Naive thymus-derived CD4-positive, alpha-beta T cell (primary cell): Measurements from ENCODE around the gene PCDHB10. TPM values are rescaled to one million over a fixed set of nuclear protein-coding genes. Genes with fewer than 3 reads are reported as not detected.
"Not testable (repeated sequence)": the region's sequence is repeated elsewhere in the genome, so short reads cannot be mapped to it uniquely, and the experiment has no call there.

ENCODE experiments used
- ATAC-seq: fragments of 150-1000 bp; cut with Tn5 transposase; 2 replicates; pipeline ENCODE4 v1.10.0; 2021; ENCODE audit warnings: mild to moderate bottlenecking, moderate library complexity
- CTCF ChIA-PET: fragments of 350-600 bp; sonication (Branson Sonifier 250); formaldehyde crosslinking; loops from one replicate; lab custom pipeline; 2021; ENCODE audit warnings: antibody characterized with exemption; lab: Charles Lee
- POLR2A ChIA-PET: fragments of 350-600 bp; sonication (Branson Sonifier 250); formaldehyde crosslinking; loops from one replicate; lab custom pipeline; 2021; ENCODE audit warnings: antibody characterized with exemption, inconsistent platforms; lab: Charles Lee
- DNase-seq, 9 donors: peaks; one replicate each; pipeline versions ENCODE4 v3.0.0 to v3.0.0-alpha.2; 2020 to 2022; ENCODE audit warnings: mixed read lengths in 1 of 9
- H3K27ac ChIP-seq: one replicate; pipeline ENCODE4 v1.7.0; 2013; ENCODE audit warnings: mild to moderate bottlenecking, low read depth, low read length, moderate library complexity
- H3K27me3 ChIP-seq, 2 donors: one replicate each; pipeline ENCODE4 v1.7.0; 2013; ENCODE audit warnings: low read length in 2 of 2, mild to moderate bottlenecking in 2 of 2, moderate library complexity in 2 of 2; ENCODE audit not compliant: control insufficient read depth in 2 of 2, insufficient read depth in 2 of 2
- H3K36me3 ChIP-seq, 3 experiments: 1 replicate in 2 of 3; 2 replicates in 1 of 3; pipeline ENCODE4 v1.7.0; 2013; ENCODE audit warnings: low read length in 3 of 3, mild to moderate bottlenecking in 3 of 3, moderate library complexity in 1 of 3; ENCODE audit not compliant: insufficient read depth in 3 of 3, control insufficient read depth in 2 of 3
- H3K4me1 ChIP-seq, 2 donors: one replicate each; pipeline ENCODE4 v1.7.0; 2013; ENCODE audit warnings: low read length in 2 of 2, mild to moderate bottlenecking in 2 of 2, moderate library complexity in 1 of 2; ENCODE audit not compliant: control insufficient read depth in 2 of 2, insufficient read depth in 2 of 2
- H3K4me3 ChIP-seq: 2 replicates; pipeline ENCODE4 v1.7.0; 2013; ENCODE audit warnings: mild to moderate bottlenecking, low read length
- H3K9me3 ChIP-seq, 3 experiments: 1 replicate in 2 of 3; 2 replicates in 1 of 3; pipeline ENCODE4 v1.7.0; 2013; ENCODE audit warnings: low read length in 3 of 3; ENCODE audit not compliant: control insufficient read depth in 2 of 3
- H3K27ac Mint-ChIP-seq, 9 donors: one replicate each; pipeline ENCODE4 v1.8.0; 2020 to 2022; ENCODE audit warnings: mixed read lengths in 9 of 9, mild to moderate bottlenecking in 8 of 9, moderate library complexity in 5 of 9, inconsistent platforms in 2 of 9
- H3K27me3 Mint-ChIP-seq, 5 donors: one replicate each; pipeline ENCODE4 v1.8.0; 2021 to 2022; ENCODE audit warnings: mixed read lengths in 5 of 5, mild to moderate bottlenecking in 1 of 5
- H3K36me3 Mint-ChIP-seq, 5 donors: one replicate each; pipeline ENCODE4 v1.8.0; 2020 to 2022; ENCODE audit warnings: mixed read lengths in 5 of 5, mild to moderate bottlenecking in 3 of 5, inconsistent platforms in 1 of 5
- H3K4me1 Mint-ChIP-seq, 7 donors: one replicate each; pipeline ENCODE4 v1.8.0; 2020 to 2022; ENCODE audit warnings: mixed read lengths in 7 of 7, mild to moderate bottlenecking in 3 of 7, inconsistent platforms in 1 of 7
- H3K4me3 Mint-ChIP-seq, 10 donors: one replicate each; pipeline ENCODE4 v1.8.0; 2020 to 2022; ENCODE audit warnings: mild to moderate bottlenecking in 10 of 10, mixed read lengths in 10 of 10, moderate library complexity in 6 of 10, inconsistent platforms in 2 of 10
- H3K9me3 Mint-ChIP-seq, 11 donors: one replicate each; pipeline ENCODE4 v1.8.0; 2020 to 2022; ENCODE audit warnings: mixed read lengths in 11 of 11, mild to moderate bottlenecking in 4 of 11, inconsistent platforms in 1 of 11, moderate library complexity in 1 of 11
- intact Hi-C, 2 donors: fragments of 100-400 bp; cut with micrococcal nuclease; formaldehyde crosslinking; loops; one replicate each; pipeline ENCODE4 v1.15.1; 2023
- polyA plus RNA-seq, 2 donors: library from polyadenylated mRNA; unstranded; fragments of 300-500 nt; fragmentation: Illumina TruSeq; gene quantifications; one replicate each; pipeline ENCODE4 v1.2.3, GENCODE V29; 2021
- total RNA-seq, 6 experiments: library from RNA in 5 of 6; stranded (reverse) in 5 of 6; gene quantifications; 1 replicate in 5 of 6; 2 replicates in 1 of 6; pipeline ENCODE4 v1.2.3 and lab custom pipeline; 2021 to 2026

PCDHB10 gene
- total and polyA plus RNA-seq, 7 experiments from 2014 or later = 0.12 TPM; not detected in 6

- peaks cover 3 to 78% (median 38%) of the 10 kb centered on the region in 11 donors for H3K9me3 Mint-ChIP-seq
- ATAC-seq (no peak), DNase-seq (no peak)
- H3K4me3 ChIP-seq = no peak overlapping the region
- H3K27me3 ChIP-seq = peaks cover 0 to 12% of the 10 kb centered on the region in 2 donors
- no peaks in the 10 kb centered on the region for H3K4me1 ChIP-seq
- peaks cover 3 to 75% (median 55%) of the 10 kb centered on the region in 5 donors for H3K27me3 Mint-ChIP-seq
- H3K36me3 ChIP-seq = no peaks in the 10 kb centered on the region
- H3K27ac Mint-ChIP-seq = no peak overlapping the region
- no peak overlapping the region for H3K27ac ChIP-seq
- intact Hi-C loops = no loop called here
- no peak overlapping the region for H3K4me3 Mint-ChIP-seq
- ChIA-PET POLR2A (interaction anchor here (0.6 to 0.8 kb wide), 2 partner anchors 161 to 701 kb away, joined by 3 to 7 read pairs; no protein-coding TSS in a partner anchor), CTCF (no interaction called here)
- peaks cover 0 to 15% (median 0%) of the 10 kb centered on the region in 3 experiments for H3K9me3 ChIP-seq
- H3K4me1 Mint-ChIP-seq = no peaks in the 10 kb centered on the region
- H3K36me3 Mint-ChIP-seq = peaks cover 0 to 23% (median 2%) of the 10 kb centered on the region in 5 donors
These were observed 36.4 kb upstream of the PCDHB10 start for GRCh38 chr5:141155540-141156374.

- H3K4me1 Mint-ChIP-seq, DNase-seq, H3K27ac ChIP-seq, ATAC-seq, H3K4me1 ChIP-seq, H3K27ac Mint-ChIP-seq, H3K27me3 ChIP-seq, H3K36me3 ChIP-seq, POLR2A ChIA-PET, CTCF ChIA-PET, H3K4me3 ChIP-seq, intact Hi-C loops, H3K4me3 Mint-ChIP-seq: not testable (repeated sequence)
- peaks cover 0 to 15% (median 0%) of the 10 kb centered on the region in 3 experiments for H3K9me3 ChIP-seq
- Mint-ChIP-seq H3K27me3 (peaks cover under 1 to 71% (median 52%) of the 10 kb centered on the region in 5 donors), H3K36me3 (peaks cover 0 to 18% (median 2%) of the 10 kb centered on the region in 5 donors), H3K9me3 (peaks cover 3 to 66% (median 31%) of the 10 kb centered on the region in 11 donors)
These were observed 34.8 kb upstream of the PCDHB10 start for GRCh38 chr5:141157356-141157755.

- H3K4me1 Mint-ChIP-seq, POLR2A ChIA-PET, H3K27ac ChIP-seq, CTCF ChIA-PET, H3K4me3 Mint-ChIP-seq, intact Hi-C loops, H3K27me3 ChIP-seq, H3K36me3 ChIP-seq, DNase-seq, H3K4me1 ChIP-seq, H3K4me3 ChIP-seq, ATAC-seq: not testable (repeated sequence)
- Mint-ChIP-seq H3K27ac (peak overlapping the region in 1 of 9 donors; percentile 59), H3K27me3 (peaks cover 0 to 67% (median 50%) of the 10 kb centered on the region in 5 donors), H3K9me3 (peaks cover 3 to 62% (median 30%) of the 10 kb centered on the region in 11 donors), H3K36me3 (peaks cover 0 to 18% (median 2%) of the 10 kb centered on the region in 5 donors)
- H3K9me3 ChIP-seq = peaks cover 0 to 15% (median 0%) of the 10 kb centered on the region in 3 experiments
These were observed 34.3 kb upstream of the PCDHB10 start for GRCh38 chr5:141157901-141158300.

- Histone ChIP-seq H3K27me3 (peaks cover 0 to 9% of the 10 kb centered on the region in 2 donors), H3K4me3 (no peak within 1 kb of the TSS), H3K4me1 (no peaks in the 10 kb centered on the region), H3K27ac (no peak within 1 kb of the TSS), H3K36me3 (no peaks in the 10 kb centered on the region), H3K9me3 (peaks cover 0 to 17% (median 0%) of the 10 kb centered on the region in 3 experiments)
- intact Hi-C loops = no loop called here
- ATAC-seq (no peak), DNase-seq (peak in 1 of 9 donors; percentile 22)
- POLR2A ChIA-PET = no interaction called here
- Mint-ChIP-seq H3K4me3 (peak within 1 kb of the TSS in 4 of 10 donors; percentile 18 to 52 (median 25)), H3K4me1 (peaks cover 0 to 6% (median 5%) of the 10 kb centered on the region in 7 donors), H3K36me3 (peaks cover 0 to 15% (median 3%) of the 10 kb centered on the region in 5 donors), H3K27me3 (peaks cover 0 to 56% (median 44%) of the 10 kb centered on the region in 5 donors), H3K9me3 (peaks cover 2 to 45% (median 12%) of the 10 kb centered on the region in 11 donors), H3K27ac (no peak within 1 kb of the TSS)
- CTCF ChIA-PET = no interaction called here
These were observed 19.6 kb upstream of the PCDHB10 start, which contains the start of gene PCDHB7 for GRCh38 chr5:141172381-141173204. PCDHB7 (plus strand) TSS chr5:141172644; CDS start chr5:141172836, 192 bp downstream.

- H3K27ac ChIP-seq, H3K36me3 ChIP-seq, H3K4me1 Mint-ChIP-seq, DNase-seq, H3K4me3 ChIP-seq, CTCF ChIA-PET, POLR2A ChIA-PET, ATAC-seq, intact Hi-C loops, H3K4me1 ChIP-seq, H3K27me3 ChIP-seq, H3K4me3 Mint-ChIP-seq: not testable (repeated sequence)
- peaks cover 0 to 17% (median 0%) of the 10 kb centered on the region in 3 experiments for H3K9me3 ChIP-seq
- Mint-ChIP-seq H3K36me3 (peaks cover 0 to 15% (median 0%) of the 10 kb centered on the region in 5 donors), H3K9me3 (peaks cover 0 to 41% (median 10%) of the 10 kb centered on the region in 11 donors), H3K27ac (peak overlapping the region in 1 of 9 donors; percentile 13), H3K27me3 (peaks cover 0 to 40% (median 28%) of the 10 kb centered on the region in 5 donors)
These were observed 17.7 kb upstream of the PCDHB10 start for GRCh38 chr5:141174291-141175104.
